ENCODE measurements around the gene PHKG1. TPM values are rescaled to one million over a fixed set of nuclear protein-coding genes. Genes with fewer than 3 reads are reported as not detected.
"Not testable (repeated sequence)": the region's sequence is repeated elsewhere in the genome, so short reads cannot be mapped to it uniquely, and the experiment has no call there.

Gene PHKG1
- total RNA-seq, 1 experiment from 2014 or later: not detected

DNA sequence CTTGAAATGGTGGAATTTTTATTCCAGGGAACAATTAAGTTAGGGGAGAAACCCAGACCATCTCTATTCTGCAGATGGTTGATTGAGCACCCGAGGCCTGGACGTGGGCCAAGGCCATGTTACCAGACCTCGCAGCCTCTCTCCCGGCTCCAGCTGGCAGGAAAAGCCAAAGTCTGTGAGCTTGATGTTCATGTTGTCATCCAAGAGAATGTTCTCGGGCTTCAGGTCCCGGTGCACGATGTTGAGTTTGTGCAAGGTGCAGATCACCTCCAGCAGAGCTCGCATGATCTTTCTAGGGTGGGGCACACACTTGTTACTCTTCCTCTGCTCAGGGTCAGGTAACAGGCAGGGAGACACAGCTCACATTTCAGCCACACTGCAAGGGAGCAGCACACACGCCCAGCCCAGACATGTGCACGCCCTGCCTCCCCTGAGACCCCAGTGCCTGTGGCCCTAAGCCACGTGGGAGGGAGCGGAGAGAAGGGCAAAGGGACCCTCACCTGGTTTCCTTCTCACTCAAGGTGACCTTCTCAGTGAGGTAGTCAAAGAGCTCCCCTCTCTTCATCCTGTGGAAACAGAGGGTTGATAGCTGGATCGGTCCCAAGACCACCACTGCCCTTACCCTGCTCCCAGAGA is 9.5 kb downstream of the PHKG1 start (continued):
- no peak for TF ChIP-seq TP53 (CRISPR knock-in tag; IDR thresholded peaks at IDR 0.05)
- no peak for TF ChIP-seq MXD4 (CRISPR knock-in tag; IDR thresholded peaks at IDR 0.05; ENCODE audit: borderline replicate concordance)

DNA sequence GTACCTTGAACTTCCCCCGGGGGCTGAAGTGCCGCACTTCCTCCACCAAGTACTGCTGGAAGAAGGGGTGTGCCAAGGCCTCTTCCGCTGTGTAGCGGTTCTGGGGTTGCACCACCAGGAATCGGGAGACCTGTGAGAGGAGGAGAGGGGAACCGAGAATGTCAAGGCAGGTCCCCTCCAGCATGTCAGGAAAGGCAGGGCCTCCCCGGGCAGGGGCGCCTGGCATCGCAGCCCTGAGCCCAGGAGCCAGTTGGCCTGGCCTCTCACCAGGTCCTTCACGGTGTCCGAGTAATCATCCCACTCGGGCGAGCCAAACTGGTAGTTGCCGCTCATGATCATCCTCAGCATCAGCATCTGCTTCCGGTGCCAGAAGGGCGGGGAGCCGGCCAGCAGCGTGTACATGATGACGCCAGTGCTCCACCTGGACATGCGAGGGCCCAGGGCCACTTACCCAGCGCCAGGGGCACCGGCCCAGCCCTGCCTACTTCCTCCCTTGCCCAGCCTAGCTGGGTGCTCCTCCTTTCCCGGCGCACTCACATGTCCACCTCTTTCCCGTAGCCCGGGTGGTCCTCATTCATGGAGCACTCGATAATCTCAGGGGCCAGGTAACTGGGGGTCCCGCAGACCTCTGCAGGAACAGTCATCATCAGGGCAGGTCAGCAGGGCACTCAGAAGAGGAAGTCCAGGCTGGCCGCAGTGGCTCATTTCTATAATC is 11.0 kb downstream of the PHKG1 start:
- H3K9me3 Mint-ChIP-seq: no peaks in the 10 kb centered on the region
- no peak overlapping the region for H3K27ac Mint-ChIP-seq
- peaks cover 27% of the 10 kb centered on the region for H3K36me3 Mint-ChIP-seq
- H3K4me1 Mint-ChIP-seq: no peaks in the 10 kb centered on the region
- CTCF ChIA-PET: no interaction called here
- POLR2A ChIA-PET: no interaction called here
- no peak for ATAC-seq
- no peaks in the 10 kb centered on the region for H3K27me3 Mint-ChIP-seq (ENCODE audit: low read depth)
- no peak for DNase-seq (ENCODE audit: low spot score)
- no peak overlapping the region for H3K4me3 Mint-ChIP-seq
- no peak for TF ChIP-seq ZNF232 (CRISPR knock-in tag; IDR thresholded peaks at IDR 0.05)
- TF ChIP-seq, protein P1, sequence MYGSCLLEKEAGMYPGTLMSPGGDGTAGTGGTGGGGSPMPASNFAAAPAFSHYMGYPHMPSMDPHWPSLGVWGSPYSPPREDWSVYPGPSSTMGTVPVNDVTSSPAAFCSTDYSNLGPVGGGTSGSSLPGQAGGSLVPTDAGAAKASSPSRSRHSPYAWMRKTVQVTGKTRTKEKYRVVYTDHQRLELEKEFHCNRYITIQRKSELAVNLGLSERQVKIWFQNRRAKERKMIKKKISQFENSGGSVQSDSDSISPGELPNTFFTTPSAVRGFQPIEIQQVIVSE (CRISPR knock-in tag; IDR thresholded peaks at IDR 0.05; ENCODE audit: borderline replicate concordance): no peak
- TF ChIP-seq, protein P2, sequence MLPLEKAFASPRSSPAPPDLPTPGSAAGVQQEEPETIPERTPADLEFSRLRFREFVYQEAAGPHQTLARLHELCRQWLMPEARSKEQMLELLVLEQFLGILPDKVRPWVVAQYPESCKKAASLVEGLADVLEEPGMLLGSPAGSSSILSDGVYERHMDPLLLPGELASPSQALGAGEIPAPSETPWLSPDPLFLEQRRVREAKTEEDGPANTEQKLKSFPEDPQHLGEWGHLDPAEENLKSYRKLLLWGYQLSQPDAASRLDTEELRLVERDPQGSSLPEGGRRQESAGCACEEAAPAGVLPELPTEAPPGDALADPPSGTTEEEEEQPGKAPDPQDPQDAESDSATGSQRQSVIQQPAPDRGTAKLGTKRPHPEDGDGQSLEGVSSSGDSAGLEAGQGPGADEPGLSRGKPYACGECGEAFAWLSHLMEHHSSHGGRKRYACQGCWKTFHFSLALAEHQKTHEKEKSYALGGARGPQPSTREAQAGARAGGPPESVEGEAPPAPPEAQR (CRISPR knock-in tag; IDR thresholded peaks at IDR 0.05): no peak
- TF ChIP-seq, protein P3, sequence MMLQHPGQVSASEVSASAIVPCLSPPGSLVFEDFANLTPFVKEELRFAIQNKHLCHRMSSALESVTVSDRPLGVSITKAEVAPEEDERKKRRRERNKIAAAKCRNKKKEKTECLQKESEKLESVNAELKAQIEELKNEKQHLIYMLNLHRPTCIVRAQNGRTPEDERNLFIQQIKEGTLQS (CRISPR knock-in tag; conservative IDR thresholded peaks at IDR 0.05): no peak
- no peak for TF ChIP-seq GABPB1 (CRISPR knock-in tag; IDR thresholded peaks at IDR 0.05)
- no peak for TF ChIP-seq NFATC4 (CRISPR knock-in tag; IDR thresholded peaks at IDR 0.05)
- TF ChIP-seq HMGA2 (CRISPR knock-in tag; IDR thresholded peaks at IDR 0.05): no peak
- TF ChIP-seq, protein P4, sequence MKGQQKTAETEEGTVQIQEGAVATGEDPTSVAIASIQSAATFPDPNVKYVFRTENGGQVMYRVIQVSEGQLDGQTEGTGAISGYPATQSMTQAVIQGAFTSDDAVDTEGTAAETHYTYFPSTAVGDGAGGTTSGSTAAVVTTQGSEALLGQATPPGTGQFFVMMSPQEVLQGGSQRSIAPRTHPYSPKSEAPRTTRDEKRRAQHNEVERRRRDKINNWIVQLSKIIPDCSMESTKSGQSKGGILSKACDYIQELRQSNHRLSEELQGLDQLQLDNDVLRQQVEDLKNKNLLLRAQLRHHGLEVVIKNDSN (CRISPR knock-in tag; IDR thresholded peaks at IDR 0.05): no peak
- TF ChIP-seq, protein P5, sequence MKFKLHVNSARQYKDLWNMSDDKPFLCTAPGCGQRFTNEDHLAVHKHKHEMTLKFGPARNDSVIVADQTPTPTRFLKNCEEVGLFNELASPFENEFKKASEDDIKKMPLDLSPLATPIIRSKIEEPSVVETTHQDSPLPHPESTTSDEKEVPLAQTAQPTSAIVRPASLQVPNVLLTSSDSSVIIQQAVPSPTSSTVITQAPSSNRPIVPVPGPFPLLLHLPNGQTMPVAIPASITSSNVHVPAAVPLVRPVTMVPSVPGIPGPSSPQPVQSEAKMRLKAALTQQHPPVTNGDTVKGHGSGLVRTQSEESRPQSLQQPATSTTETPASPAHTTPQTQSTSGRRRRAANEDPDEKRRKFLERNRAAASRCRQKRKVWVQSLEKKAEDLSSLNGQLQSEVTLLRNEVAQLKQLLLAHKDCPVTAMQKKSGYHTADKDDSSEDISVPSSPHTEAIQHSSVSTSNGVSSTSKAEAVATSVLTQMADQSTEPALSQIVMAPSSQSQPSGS (CRISPR knock-in tag; IDR thresholded peaks at IDR 0.05; ENCODE audit: borderline replicate concordance, low read depth): no peak
- TF ChIP-seq FOXK1 (CRISPR knock-in tag; IDR thresholded peaks at IDR 0.05): no peak
- no peak for TF ChIP-seq NR2C2 (CRISPR knock-in tag; IDR thresholded peaks at IDR 0.05)
- TF ChIP-seq, protein P6, sequence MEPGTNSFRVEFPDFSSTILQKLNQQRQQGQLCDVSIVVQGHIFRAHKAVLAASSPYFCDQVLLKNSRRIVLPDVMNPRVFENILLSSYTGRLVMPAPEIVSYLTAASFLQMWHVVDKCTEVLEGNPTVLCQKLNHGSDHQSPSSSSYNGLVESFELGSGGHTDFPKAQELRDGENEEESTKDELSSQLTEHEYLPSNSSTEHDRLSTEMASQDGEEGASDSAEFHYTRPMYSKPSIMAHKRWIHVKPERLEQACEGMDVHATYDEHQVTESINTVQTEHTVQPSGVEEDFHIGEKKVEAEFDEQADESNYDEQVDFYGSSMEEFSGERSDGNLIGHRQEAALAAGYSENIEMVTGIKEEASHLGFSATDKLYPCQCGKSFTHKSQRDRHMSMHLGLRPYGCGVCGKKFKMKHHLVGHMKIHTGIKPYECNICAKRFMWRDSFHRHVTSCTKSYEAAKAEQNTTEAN (CRISPR knock-in tag; IDR thresholded peaks at IDR 0.05): no peak

DNA sequence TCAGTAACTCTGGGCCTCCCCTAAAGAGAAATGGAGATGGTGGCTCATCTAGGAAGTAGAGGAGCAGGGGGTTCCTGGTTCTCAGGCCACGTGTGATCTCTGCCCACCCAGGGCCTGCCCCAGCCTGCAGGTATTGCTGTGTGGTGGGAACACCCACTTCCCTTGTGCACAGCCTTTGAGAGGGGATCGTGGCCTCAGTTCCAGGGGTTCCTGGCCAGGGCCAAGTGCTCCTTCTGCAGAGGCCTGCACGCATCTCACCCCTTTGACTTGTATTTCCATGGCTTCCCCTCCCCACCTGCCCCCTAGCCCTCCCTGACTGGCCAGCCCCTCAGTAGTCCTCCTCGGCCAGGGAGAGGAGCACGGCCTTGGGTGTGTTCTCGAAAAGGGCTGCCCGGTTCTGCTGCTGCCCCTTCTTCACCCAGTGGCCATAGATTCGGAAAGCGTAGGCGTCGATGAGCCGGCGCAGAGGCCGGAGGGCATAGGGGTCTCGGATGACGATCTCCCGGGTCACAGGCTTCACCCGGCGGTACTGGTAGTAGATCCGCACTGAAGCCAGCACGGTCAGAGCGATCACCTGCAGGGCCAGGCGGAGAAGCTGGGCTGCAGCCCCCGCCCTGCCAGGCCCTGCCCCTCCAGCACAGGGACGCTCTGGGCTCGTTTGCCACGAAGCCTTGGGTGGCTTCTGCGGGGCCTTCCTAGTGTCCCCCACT is 11.9 kb downstream of the PHKG1 start:
- H3K27ac Mint-ChIP-seq; POLR2A ChIA-PET; DNase-seq (ENCODE audit: low spot score); H3K27me3 Mint-ChIP-seq (ENCODE audit: low read depth); H3K4me3 Mint-ChIP-seq; ATAC-seq; H3K4me1 Mint-ChIP-seq; H3K9me3 Mint-ChIP-seq: not testable (repeated sequence)
- CTCF ChIA-PET: interaction anchor here (1.4 to 1.6 kb wide), 2 partner anchors 14 to 72 kb away, joined by 3 to 5 read pairs; no protein-coding TSS in a partner anchor
- H3K36me3 Mint-ChIP-seq: peaks cover 32% of the 10 kb centered on the region

All from WTC11 (cell line).